Mammary epithelial cell (primary cell): ENCODE data around the gene YAP1.

Experiments used
- EZH2 ChIP-seq: IDR thresholded peaks from 2 replicates; pipeline ENCODE4 v1.6.1; 2012; ENCODE audit warnings: low read length, inconsistent platforms, borderline replicate concordance
- TF ChIP-seq, protein P1 (sequence below), 2 donors: IDR thresholded peaks in 1 of 2; conservative IDR thresholded peaks in 1 of 2; 2 replicates each; pipeline ENCODE4 v1.5.1; 2011 to 2012; ENCODE audit warnings: inconsistent platforms in 2 of 2, low read length in 2 of 2, mild to moderate bottlenecking in 2 of 2, control low read depth in 1 of 2, low read depth in 1 of 2; ENCODE audit not compliant: insufficient read depth in 1 of 2; ENCODE audit errors: extremely low read depth in 1 of 2

DNA sequence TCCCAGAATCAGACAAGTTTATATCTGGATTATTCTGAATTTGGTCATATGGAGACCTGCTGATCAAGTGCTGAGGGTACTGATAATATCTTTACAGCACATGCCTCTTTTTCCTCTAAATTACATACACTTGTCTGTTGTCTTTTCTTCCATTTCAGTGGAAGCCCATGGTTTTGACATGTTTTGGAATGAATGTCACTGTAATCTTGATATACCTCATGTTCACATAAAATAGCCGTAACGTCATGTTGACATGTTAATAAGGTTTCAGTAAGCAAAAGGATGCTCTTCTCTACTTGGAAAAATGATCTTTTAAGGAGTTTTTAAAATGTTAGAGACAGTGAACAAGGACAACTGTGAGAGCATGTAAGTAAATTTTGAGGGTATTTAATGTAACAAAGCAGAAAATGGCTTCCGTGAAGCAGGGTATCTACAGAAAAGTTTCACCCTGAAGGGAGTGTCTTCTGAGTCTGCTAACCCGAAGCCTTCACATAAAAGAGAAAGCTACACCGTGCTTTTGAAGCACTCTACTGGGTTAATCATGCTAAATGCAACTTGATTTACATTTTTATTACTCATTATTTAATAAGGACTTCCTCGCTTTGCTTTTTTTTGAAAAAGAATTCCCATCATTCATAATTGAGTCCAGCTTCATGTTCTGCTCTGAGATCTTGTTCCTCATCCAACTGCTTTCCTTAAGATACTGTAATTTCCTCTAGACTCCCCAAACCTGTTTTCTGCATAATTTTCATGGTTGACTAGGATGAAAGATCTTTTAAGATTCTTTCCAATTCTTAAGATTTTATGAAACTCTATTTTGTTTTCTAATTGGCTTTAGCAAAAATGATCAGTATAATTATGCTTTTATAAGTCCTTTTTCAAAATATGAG is 56.2 kb downstream of the YAP1 start:
- no peak for TF ChIP-seq EZH2
- TF ChIP-seq, protein P1, sequence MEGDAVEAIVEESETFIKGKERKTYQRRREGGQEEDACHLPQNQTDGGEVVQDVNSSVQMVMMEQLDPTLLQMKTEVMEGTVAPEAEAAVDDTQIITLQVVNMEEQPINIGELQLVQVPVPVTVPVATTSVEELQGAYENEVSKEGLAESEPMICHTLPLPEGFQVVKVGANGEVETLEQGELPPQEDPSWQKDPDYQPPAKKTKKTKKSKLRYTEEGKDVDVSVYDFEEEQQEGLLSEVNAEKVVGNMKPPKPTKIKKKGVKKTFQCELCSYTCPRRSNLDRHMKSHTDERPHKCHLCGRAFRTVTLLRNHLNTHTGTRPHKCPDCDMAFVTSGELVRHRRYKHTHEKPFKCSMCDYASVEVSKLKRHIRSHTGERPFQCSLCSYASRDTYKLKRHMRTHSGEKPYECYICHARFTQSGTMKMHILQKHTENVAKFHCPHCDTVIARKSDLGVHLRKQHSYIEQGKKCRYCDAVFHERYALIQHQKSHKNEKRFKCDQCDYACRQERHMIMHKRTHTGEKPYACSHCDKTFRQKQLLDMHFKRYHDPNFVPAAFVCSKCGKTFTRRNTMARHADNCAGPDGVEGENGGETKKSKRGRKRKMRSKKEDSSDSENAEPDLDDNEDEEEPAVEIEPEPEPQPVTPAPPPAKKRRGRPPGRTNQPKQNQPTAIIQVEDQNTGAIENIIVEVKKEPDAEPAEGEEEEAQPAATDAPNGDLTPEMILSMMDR (conservative IDR thresholded peaks at IDR 0.05 in 1 of 2, IDR thresholded peaks at IDR 0.05 in 1 of 2; ENCODE audit: extremely low read depth in 1 of 2, insufficient read depth in 1 of 2, low read depth in 1 of 2, low read length in 2 of 2): no peak
